ENCODE data around the gene SOX5.

SOX5 gene

GRCh38 chr12:23795494-23795893, 154.0 kb downstream of the SOX5 start:
- no peak for DNase-seq (ENCODE audit: low read depth)
- H3K4me3 ChIP-seq (ENCODE audit: control insufficient read depth, low read depth, low read length) = no peak overlapping the region
- TF ChIP-seq, protein P1, sequence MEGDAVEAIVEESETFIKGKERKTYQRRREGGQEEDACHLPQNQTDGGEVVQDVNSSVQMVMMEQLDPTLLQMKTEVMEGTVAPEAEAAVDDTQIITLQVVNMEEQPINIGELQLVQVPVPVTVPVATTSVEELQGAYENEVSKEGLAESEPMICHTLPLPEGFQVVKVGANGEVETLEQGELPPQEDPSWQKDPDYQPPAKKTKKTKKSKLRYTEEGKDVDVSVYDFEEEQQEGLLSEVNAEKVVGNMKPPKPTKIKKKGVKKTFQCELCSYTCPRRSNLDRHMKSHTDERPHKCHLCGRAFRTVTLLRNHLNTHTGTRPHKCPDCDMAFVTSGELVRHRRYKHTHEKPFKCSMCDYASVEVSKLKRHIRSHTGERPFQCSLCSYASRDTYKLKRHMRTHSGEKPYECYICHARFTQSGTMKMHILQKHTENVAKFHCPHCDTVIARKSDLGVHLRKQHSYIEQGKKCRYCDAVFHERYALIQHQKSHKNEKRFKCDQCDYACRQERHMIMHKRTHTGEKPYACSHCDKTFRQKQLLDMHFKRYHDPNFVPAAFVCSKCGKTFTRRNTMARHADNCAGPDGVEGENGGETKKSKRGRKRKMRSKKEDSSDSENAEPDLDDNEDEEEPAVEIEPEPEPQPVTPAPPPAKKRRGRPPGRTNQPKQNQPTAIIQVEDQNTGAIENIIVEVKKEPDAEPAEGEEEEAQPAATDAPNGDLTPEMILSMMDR (conservative IDR thresholded peaks at IDR 0.05; ENCODE audit: control insufficient read depth, insufficient read depth, low read depth, low read length) = no peak

DNA sequence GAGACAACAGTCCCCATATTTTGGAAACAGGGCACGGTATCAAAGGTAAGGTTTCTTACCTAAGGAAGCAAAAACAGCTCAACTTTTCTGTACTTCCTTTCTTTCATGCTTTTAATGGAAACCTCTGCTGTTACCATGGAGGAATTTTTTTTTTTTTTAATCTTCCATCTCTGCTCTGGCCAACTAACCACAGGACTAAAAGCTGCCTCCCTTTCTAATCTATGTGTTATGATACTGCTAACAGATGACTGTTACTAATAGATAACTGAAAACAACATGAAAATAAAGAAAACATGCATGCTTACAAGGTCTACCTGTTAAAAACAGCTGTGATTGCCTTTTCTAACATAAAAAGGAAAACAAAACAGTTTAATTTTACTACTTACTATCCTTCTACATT, 168.4 kb downstream of the SOX5 start:
- DNase-seq (ENCODE audit: low read depth) = no peak
- no peak overlapping the region for H3K4me3 ChIP-seq (ENCODE audit: control insufficient read depth, low read depth, low read length)
- TF ChIP-seq, protein P1 (conservative IDR thresholded peaks at IDR 0.05; ENCODE audit: control insufficient read depth, insufficient read depth, low read depth, low read length) = no peak

GRCh38 chr12:23775208-23775607, 174.3 kb downstream of the SOX5 start:
- TF ChIP-seq, protein P1 (conservative IDR thresholded peaks at IDR 0.05; ENCODE audit: control insufficient read depth, insufficient read depth, low read depth, low read length) = no peak
- no peak for DNase-seq (ENCODE audit: low read depth)
- no peak overlapping the region for H3K4me3 ChIP-seq (ENCODE audit: control insufficient read depth, low read depth, low read length)

DNA sequence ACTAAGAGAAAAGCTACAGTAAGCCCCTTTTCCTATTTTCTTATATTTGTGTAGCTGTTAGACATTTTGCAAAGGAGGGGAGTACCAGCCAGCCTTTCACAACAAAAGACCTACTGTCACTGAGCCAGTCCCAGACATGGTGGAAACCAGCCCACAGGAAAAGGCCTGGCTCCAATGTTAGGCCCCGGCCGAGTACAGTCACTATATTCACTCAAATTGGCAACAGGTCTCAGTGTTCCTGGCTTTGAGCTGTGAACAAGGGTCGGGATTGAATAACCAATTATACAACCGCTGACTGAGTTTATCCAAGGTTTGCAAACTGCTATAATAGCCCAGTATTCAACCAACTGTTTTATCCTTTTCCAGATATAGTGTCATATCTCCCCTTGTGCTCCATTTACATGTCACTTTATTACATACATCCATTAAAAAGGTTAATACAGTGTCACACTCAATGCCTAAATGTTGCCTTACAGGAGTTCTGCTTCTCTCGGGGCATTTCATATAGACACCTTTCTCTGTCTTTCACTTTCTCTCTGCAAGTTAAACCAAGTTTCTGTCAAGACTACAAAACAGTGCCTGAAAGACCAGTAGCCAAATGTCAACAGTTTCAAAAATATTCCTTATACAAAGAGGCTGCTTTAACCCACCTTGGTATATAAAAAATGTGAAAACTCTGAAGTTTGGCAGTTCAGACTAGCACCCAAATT, 178.1 kb downstream of the SOX5 start:
- TF ChIP-seq, protein P1 (conservative IDR thresholded peaks at IDR 0.05; ENCODE audit: control insufficient read depth, insufficient read depth, low read depth, low read length) = no peak
- DNase-seq (ENCODE audit: low read depth) = no peak

DNA sequence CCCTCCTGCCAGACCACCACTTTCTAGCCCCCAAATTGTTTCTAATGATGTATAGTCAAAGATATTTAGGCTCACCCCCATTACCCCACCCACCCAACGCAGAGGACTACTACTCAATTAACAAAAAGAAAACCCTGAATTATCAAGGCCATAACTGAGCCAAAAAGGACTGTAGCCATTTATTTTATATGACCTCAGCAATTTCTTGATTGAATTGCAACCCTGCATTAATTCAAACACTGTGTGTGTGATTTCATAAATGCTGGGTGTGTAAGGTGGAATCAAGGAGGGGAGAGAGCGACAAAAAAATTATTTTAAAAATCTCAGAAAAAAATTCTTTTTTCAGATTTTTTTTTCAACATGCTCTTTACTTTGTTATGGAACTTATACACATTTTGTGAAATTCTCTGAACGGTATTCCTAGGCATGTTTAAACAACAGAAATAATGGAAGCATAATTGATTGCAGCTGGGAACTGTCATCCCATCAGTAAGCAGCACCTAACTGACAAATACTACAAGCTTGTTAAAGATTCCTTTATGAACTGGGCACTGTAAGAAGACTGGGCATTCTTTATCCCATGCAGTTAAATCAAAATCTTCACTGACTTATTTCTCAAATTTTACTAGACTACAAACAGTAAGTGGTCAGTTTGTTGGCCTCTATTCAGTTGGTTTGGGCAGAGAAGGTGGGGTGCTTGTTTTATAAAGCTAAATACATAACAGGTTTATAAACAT, 179.1 kb downstream of the SOX5 start:
- TF ChIP-seq, protein P1 (conservative IDR thresholded peaks at IDR 0.05; ENCODE audit: control insufficient read depth, insufficient read depth, low read depth, low read length) = no peak
- no peak for DNase-seq (ENCODE audit: low read depth)
- no peak overlapping the region for H3K4me3 ChIP-seq (ENCODE audit: control insufficient read depth, low read depth, low read length)

More for the DNA sequence above, 178.1 kb downstream of the SOX5 start:
- H3K4me3 ChIP-seq (ENCODE audit: control insufficient read depth, low read depth, low read length) = no peak overlapping the region

DNA sequence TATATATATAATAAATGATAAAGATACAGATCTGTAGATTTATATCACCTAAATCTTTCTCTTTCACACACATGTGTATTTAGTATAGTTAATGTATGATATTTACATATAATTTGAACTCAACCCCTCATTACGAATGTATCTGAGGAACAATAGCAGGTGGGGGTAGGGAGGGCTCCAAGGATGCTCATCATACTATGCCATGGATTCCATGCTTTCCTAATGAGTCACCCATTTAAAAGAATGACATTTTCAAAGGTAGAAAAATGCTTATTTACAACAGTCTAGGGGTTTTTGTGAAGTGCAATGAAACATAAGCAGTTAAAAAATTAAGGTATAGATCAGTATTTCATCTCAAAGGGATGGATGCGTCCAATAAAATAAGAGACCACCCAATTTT, 181.6 kb downstream of the SOX5 start:
- H3K4me3 ChIP-seq (ENCODE audit: control insufficient read depth, low read depth, low read length) = no peak overlapping the region
- TF ChIP-seq, protein P1 (conservative IDR thresholded peaks at IDR 0.05; ENCODE audit: control insufficient read depth, insufficient read depth, low read depth, low read length) = no peak

More for the DNA sequence above, 181.6 kb downstream of the SOX5 start:
- no peak for DNase-seq (ENCODE audit: low read depth)

Measured in fibroblast of mammary gland (primary cell).